Fibroblast of mammary gland (primary cell): ENCODE measurements around the gene MYL10.
A peak's percentile ranks its signal among the peaks of the same experiment; 100 is the strongest.

Experiments
- DNase-seq: peaks from one replicate; pipeline ENCODE4 v3.0.0-alpha.2; 2010; ENCODE audit warnings: low read depth
- H3K4me3 ChIP-seq: 2 replicates; pipeline ENCODE4 v1.5.1; 2011; ENCODE audit warnings: low read depth, mild to moderate bottlenecking, low read length, moderate library complexity; ENCODE audit not compliant: control insufficient read depth
- TF ChIP-seq, protein P1 (sequence below): conservative IDR thresholded peaks from 2 replicates; pipeline ENCODE4 v1.5.1; 2011; ENCODE audit warnings: low read depth, low read length, inconsistent platforms; ENCODE audit not compliant: control insufficient read depth, insufficient read depth

MYL10 gene

DNA sequence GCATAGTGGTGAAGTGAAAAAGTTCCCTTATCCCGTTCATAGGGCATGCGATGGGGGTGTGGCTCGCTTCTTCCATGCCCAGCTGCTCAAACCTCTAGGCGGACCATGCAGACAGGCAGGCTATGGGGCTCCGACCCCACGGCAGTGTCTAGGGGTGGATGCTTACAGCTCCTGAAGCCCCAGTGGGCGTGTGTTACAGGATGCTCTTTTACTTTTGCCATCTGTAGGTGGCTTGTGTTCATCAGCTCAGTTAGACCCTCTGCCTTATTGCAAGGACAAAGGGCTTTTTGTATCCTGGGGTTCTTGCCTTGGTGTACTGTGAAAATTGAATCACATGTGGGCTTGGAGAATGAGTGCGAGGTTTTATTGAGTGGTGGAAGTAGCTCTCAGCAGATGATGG, at the start of gene MYL10:
Gene MYL10, minus strand, starts transcription at position 126 of the 400 bp plus-strand sequence. CDS start 178 bp downstream, outside the sequence.
- no peak within 1 kb of the TSS for H3K4me3 ChIP-seq
- TF ChIP-seq, protein P1, sequence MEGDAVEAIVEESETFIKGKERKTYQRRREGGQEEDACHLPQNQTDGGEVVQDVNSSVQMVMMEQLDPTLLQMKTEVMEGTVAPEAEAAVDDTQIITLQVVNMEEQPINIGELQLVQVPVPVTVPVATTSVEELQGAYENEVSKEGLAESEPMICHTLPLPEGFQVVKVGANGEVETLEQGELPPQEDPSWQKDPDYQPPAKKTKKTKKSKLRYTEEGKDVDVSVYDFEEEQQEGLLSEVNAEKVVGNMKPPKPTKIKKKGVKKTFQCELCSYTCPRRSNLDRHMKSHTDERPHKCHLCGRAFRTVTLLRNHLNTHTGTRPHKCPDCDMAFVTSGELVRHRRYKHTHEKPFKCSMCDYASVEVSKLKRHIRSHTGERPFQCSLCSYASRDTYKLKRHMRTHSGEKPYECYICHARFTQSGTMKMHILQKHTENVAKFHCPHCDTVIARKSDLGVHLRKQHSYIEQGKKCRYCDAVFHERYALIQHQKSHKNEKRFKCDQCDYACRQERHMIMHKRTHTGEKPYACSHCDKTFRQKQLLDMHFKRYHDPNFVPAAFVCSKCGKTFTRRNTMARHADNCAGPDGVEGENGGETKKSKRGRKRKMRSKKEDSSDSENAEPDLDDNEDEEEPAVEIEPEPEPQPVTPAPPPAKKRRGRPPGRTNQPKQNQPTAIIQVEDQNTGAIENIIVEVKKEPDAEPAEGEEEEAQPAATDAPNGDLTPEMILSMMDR: no peak
- no peak for DNase-seq

GRCh38 chr7:101678658-101679057, 49.6 kb upstream of the MYL10 start:
- TF ChIP-seq, protein P1: no peak
- peak; percentile 78 for DNase-seq

DNA sequence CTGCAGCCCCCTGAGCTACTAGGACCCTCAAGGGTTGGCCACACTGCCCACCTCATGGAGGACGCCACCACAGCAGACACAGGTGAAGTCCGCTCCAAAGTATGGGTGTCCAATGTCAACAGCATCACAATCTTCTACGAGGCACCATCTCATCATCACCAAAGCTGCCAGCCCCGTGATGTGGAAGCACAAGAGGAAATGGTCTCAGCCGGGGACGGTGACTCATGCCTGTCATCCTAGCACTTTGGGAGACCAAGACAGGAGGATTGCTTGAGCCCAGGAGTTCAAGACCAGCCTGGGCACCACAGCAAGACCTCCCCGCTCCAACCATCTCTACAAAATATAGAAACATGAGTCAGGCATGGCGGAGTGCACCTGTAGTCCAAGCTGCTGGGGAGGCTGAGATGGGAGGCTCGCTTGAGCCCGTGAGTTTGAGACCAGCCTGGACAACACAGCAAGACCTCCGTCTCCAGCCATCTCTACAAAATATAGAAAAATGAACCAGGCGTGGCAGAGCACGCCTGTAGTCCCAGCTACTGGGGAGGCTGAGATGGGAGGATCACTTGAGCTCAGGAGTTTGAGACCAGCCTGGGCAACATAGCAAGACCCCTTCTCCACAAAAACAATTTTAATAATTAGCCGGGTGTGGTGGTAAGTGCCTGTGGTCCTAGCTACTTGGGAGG, 48.8 kb upstream of the MYL10 start:
- DNase-seq: peak; percentile 49
- H3K4me3 ChIP-seq: no peak overlapping the region
- TF ChIP-seq, protein P1: no peak

More at GRCh38 chr7:101678658-101679057, 49.6 kb upstream of the MYL10 start:
- no peak overlapping the region for H3K4me3 ChIP-seq

- TF ChIP-seq, protein P1: no peak
- H3K4me3 ChIP-seq: no peak overlapping the region
- DNase-seq: no peak
Measured at GRCh38 chr7:101677391-101677790, 48.3 kb upstream of the MYL10 start.

- TF ChIP-seq, protein P1: no peak
- H3K4me3 ChIP-seq: no peak overlapping the region
- DNase-seq: no peak
Measured at GRCh38 chr7:101676956-101677355, 47.9 kb upstream of the MYL10 start.

DNA sequence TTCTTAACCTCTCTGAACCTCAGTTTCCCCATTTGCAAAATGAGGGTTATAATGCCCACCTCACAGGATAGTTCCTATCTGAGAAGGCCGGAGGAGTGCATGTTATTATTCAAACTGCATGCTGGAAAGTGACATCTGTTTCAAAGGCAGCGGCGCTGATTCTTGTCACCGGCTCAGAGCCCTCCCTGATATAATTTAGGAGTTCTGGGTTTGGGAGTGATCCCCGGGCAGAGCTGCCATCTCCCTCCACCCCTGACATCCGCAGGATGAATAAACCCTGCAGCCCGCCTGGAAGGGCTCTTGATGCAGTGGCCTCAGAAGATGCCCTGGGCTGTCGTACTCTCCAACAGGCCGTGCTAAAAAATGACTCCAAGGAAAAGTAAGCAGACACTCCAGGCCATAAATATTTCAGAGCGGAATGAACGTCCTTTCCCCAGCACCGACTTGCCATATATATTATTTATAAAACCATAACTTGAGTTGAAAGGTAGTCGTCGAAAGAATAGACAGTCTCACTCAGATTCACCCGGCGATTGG, 47.0 kb upstream of the MYL10 start:
- TF ChIP-seq, protein P1: no peak
- H3K4me3 ChIP-seq: no peak overlapping the region
- DNase-seq: no peak
